ENCODE results near the gene AK2. TPM values are rescaled to one million over a fixed set of nuclear protein-coding genes. Genes with fewer than 3 reads are reported as not detected.

Gene AK2
- total and polyA plus RNA-seq, 11 donors, result 101 to 292 (median 137) TPM

DNA sequence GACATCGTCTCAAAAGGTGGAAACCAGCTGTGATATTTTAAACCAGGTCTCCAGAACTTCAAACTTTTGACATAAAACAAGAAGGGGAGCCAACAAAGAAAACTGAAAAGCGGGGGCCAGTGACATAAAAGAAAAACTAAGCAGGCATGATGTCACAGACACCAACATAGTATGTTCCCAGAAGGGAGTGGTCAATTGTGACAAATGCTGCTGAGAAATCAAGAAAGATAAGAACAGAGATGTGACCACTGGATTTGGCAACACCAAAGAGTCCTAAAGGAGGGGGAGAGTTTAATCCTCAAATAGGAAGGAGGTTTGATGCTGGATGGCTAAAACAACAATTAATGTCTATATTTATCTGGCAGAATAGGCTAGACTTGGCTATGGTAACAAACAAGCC, 69.8 kb downstream of the AK2 start:
- TF ChIP-seq, protein P1, sequence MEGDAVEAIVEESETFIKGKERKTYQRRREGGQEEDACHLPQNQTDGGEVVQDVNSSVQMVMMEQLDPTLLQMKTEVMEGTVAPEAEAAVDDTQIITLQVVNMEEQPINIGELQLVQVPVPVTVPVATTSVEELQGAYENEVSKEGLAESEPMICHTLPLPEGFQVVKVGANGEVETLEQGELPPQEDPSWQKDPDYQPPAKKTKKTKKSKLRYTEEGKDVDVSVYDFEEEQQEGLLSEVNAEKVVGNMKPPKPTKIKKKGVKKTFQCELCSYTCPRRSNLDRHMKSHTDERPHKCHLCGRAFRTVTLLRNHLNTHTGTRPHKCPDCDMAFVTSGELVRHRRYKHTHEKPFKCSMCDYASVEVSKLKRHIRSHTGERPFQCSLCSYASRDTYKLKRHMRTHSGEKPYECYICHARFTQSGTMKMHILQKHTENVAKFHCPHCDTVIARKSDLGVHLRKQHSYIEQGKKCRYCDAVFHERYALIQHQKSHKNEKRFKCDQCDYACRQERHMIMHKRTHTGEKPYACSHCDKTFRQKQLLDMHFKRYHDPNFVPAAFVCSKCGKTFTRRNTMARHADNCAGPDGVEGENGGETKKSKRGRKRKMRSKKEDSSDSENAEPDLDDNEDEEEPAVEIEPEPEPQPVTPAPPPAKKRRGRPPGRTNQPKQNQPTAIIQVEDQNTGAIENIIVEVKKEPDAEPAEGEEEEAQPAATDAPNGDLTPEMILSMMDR (IDR thresholded peaks at IDR 0.05), result no peak
- TF ChIP-seq POLR2A (IDR thresholded peaks at IDR 0.05), result no peak
- H3K4me3 ChIP-seq, result no peak overlapping the region
- ATAC-seq, result no peak
- intact Hi-C loops (cut with DNase I), result loop anchor here in 1 of 10 donors (10.0 kb wide), 1 partner anchor 48 kb away; no protein-coding TSS in a partner anchor
- WGBS, 4 donors, result 81 to 88% (median 83%) methylated on average over 2 of the region's 2 CpGs
- H3K27ac ChIP-seq, result no peak overlapping the region
- H3K4me1 ChIP-seq, result peaks cover 0 to 20% (median 15%) of the 10 kb centered on the region in 12 donors
- no peak for DNase-seq
- no peaks in the 10 kb centered on the region for H3K9me3 ChIP-seq
- H3K27me3 ChIP-seq, result peaks cover 0 to 2% (median 0%) of the 10 kb centered on the region in 9 donors
- no peaks in the 10 kb centered on the region for H3K36me3 ChIP-seq

DNA sequence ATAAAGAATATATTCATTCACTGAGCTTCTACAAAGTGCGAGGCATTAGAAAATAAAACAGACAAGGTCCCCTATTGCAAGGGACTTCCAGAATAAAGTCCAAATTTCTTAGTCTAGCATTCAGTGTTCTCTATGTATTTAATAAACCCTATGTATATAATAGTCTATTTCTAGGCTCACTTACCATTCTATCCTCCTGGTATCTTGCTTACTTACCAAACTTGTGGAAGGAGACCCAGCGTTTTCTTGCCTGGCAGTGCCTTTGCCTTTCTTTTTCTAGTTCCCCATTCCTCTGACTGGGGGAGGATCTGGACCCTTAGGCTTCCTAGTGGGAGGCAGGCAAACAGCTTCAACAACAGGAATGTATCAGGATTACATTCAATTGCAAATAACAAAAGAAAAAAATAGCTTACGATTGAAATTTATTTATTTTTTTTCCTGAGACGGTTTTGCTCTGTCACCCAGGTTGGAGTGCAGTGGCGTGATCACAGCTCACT, 71.4 kb downstream of the AK2 start:
- Histone ChIP-seq H3K27ac (peak overlapping the region; percentile 75 to 97 (median 93)), H3K4me1 (peaks cover 0 to 36% (median 28%) of the 10 kb centered on the region in 12 donors), H3K4me3 (peak overlapping the region in 11 of 12 donors; percentile 63 to 99 (median 95)), H3K36me3 (no peaks in the 10 kb centered on the region), H3K9me3 (no peaks in the 10 kb centered on the region), H3K27me3 (no peaks in the 10 kb centered on the region)
- no peak for TF ChIP-seq POLR2A (IDR thresholded peaks at IDR 0.05)
- TF ChIP-seq, protein P1 (IDR thresholded peaks at IDR 0.05), result no peak
- DNase-seq (no peak), ATAC-seq (no peak)
- intact Hi-C loops (cut with DNase I), result loop anchor here in 4 of 10 donors (2.0 to 10.0 kb wide), 3 partner anchors 46 to 72 kb away; partner anchors contain the start of gene AK2 (in 2 of the 4)
- WGBS, 4 donors, result 71 to 76% (median 73%) methylated on average over 5 of the region's 5 CpGs

DNA sequence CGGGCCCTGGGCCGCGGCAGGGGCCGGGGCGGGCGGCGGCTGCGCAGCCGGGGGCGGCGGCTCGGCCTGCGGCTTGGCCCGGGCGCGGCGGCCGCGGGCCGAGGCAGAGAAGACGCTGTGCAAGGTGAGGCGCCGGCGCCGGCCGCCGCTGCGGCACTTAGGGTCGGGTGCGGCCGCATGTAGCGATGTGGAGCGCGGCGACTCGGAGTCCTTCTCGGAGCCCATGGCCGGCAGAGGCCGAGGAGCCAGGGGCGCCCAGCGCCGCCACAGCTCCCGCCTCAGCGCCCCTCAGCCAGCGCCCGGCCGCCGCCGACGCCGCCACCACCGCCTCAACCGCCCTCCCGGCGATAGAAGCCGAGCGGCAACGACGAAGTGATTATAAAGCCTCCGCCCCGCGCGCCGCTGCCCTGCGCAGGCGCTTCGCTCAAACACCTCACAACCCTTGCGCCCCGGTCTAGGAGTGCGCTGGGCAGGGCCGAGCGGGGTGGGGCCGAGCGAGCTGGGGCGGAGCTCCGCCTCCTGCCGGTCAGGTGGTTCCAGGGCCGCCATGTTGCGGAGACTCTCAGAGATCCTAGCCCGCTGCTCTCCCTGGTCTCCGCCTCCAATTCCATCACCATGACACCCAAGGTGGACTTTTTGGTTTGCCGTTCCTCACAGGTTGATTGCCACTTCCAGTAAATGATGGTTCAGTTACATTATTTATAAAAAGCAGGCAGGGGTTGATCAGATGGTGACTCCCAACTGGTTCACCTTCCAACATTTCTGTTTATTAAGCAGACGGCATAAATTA, 72.0 kb downstream of the AK2 start, which contains the start of gene RNF19B:
RNF19B (minus strand) TSS at position 349 of the 790 bp plus-strand sequence; CDS start at position 225, 124 bp downstream.
- Histone ChIP-seq H3K36me3 (no peaks in the 10 kb centered on the region), H3K27me3 (no peaks in the 10 kb centered on the region), H3K4me3 (peak within 1 kb of the TSS; percentile 63 to 99 (median 92)), H3K4me1 (peaks cover 0 to 41% (median 30%) of the 10 kb centered on the region in 12 donors), H3K27ac (peak within 1 kb of the TSS; percentile 75 to 97 (median 93)), H3K9me3 (no peaks in the 10 kb centered on the region)
- DNase-seq (peak; percentile 95 to 98 (median 96)), ATAC-seq (peak; percentile 98 to 99 (median 99))
- 1 to 3% (median 2%) methylated on average over 19 to 83 of the region's 83 CpGs for WGBS, 4 donors
- intact Hi-C loops (cut with DNase I), result loop anchor here in 6 of 10 donors (2.0 to 10.0 kb wide), 6 partner anchors 43 to 73 kb away; partner anchors contain the start of gene AK2 (in 4 of the 6)
- TF ChIP-seq, protein P1 (IDR thresholded peaks at IDR 0.05), result peak in 5 of 12 donors; percentile 2 to 52 (median 23)
- peak; percentile 88 to 99 for TF ChIP-seq POLR2A (IDR thresholded peaks at IDR 0.05)
